Measurements from ENCODE around the gene NELL2.

NELL2 gene

DNA sequence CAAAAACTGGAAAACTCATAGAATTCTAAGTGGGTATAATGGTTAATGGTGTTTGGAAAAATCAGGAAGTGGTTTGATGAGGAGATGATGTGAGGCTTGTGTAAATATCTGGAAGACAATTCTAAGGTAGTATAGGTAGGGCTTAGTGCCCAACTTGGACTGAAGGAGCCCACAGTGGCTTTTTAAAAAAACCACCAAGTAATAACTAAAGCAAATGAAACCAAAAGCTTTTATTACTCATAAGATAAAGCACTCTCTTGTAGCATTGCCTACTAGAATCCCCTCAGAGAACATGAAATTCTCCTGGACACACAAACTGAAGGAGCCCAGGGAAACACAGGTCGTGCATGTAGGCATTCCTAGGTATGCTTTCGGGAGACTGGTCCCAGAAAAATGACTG, 324.5 kb downstream of the NELL2 start:
- in situ Hi-C loops (cut with MboI; ENCODE audit: low sequenced_read_pairs) = no loop called here

DNA sequence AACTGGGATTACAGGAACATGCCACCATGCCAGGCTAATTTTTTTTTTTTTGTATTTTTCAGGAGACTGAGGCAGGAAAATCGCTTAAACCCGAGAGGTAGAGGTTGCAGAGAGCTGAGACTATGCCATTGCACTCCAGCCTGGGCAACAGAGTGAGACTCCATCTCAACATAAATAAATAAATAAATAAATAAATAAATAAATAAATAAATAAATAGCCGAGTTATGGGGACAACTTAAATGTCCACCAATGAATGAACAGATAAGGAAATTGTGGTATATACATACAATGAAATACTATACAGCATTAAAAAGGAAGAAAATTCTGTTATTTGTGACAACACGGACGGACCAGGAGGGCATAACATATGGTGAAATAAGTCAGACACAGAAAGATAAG, 325.7 kb downstream of the NELL2 start:
- in situ Hi-C loops (cut with MboI; ENCODE audit: low sequenced_read_pairs) = no loop called here

DNA sequence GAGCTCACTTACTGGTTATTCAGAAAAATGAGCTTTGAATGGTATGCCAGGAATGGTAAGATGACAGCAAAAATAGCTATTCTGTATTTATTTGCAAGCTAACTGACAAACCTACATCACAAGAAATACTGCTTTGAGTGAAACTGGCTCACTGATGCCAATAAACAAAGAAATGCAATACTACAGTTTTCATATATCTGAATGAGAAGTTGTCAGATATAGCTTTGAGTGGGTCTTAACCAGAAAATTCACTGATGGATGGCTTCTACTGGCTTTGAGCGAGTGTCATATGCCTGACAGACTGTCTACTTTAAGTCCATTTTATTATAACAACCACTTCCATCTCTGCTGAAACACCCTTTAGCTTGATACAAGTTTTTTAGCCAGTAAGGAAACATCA, 330.1 kb downstream of the NELL2 start:
- in situ Hi-C loops (cut with MboI; ENCODE audit: low sequenced_read_pairs) = no loop called here

DNA sequence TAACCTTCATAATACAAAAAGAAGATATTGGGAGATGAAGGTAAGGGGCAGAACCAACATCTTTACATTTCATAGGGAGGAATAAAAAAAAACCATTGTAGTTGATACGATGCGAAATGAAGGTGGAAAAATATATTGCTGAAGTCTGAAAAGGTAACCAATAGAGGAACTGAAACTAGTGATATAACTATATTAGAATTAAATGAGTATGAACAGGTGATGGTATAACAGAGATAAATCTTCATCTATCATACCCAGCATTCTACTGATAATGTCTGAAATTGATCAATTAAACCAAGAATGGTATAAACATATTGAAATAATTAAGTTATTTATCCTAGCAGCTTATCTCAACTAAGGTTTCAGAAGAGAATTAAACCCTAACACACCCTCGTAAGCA, 332.1 kb downstream of the NELL2 start:
- in situ Hi-C loops (cut with MboI; ENCODE audit: low sequenced_read_pairs) = no loop called here

DNA sequence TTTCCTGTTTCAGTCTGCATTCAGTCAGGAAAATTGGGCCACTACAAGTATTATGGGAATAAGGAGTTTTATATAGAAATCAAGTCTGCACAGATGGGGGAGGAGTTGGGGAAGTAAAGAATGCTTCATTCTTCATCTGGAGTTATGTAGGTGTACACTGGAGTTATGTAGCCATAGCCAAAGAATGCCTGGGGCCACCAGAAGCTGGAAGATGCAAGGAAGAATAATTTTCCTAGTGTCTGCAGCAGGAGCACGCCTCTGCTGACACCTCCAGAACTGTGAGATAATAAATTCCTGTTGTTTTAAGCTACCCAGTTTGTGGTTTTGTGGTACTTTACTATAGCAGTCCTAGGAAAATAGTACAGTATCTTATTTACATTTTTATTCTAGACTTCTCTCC, 333.4 kb downstream of the NELL2 start:
- in situ Hi-C loops (cut with MboI; ENCODE audit: low sequenced_read_pairs) = no loop called here

DNA sequence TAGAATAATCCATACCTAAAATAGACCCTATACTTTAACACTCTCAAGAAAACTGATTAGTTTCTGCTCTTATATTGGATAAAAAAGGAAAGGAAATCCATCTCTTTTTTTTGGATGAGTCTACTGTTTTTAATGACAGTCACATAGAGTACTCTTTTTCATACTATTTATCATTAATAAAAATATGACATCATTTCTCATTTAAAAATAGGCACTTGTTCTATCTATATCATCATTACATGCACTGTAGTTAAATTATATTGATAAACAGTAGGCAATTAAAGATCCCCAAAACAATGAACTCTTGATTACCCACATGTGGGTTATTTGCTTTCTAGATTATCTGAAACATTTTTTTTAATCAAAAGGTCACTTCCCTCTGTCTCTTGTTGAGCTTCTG, 338.8 kb downstream of the NELL2 start:
- in situ Hi-C loops (cut with MboI; ENCODE audit: low sequenced_read_pairs) = no loop called here

DNA sequence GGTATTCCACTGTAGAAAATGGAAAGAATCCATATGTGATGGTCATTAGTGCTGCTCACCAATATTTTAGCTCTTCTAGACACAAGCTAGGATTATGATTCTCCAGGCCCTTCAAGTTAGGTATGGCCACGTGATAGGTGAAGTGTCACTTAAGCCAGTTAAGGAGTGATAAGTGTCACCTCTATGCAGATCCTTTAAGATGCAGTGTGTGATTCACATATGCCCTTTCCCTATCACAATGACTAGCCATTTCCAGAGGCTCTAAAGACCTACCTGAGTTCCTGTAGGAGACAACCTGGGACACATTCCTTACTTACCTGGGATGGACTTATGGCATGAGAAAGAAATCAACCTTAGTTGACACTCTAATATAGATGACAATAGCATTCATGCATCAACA, 343.2 kb downstream of the NELL2 start:
- in situ Hi-C loops (cut with MboI; ENCODE audit: low sequenced_read_pairs) = no loop called here

DNA sequence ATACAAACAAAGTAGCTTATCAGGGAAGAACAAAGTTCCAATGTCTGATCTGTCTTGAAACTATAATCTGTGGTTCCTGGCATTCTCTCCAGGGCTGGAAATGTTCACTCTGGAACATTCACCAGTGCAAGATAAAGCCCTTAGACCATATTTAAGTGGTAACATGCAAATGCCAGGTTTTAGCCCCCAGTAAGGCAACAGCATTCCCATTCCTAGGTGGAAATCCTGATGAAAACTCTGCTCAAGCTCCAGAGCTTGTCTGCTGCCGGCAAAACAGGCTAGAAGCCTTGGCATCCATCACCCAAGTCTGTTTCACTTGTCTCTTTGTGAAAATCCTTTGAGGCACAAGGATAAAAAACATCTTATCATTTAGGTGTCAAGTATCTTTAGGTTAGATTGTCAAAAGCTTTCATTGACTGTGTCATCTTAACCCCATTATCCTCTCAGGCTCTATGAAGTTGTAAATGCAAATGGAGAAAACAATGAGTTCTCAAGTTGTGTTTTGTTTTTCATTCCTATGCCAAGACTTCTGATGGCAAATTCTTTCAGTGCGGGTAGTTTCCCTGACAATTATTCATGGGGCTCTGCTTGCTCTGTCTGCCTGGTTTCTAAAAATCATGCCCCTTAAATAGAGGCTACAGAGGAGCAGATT, 344.7 kb downstream of the NELL2 start:
- in situ Hi-C loops (cut with MboI; ENCODE audit: low sequenced_read_pairs) = no loop called here

DNA sequence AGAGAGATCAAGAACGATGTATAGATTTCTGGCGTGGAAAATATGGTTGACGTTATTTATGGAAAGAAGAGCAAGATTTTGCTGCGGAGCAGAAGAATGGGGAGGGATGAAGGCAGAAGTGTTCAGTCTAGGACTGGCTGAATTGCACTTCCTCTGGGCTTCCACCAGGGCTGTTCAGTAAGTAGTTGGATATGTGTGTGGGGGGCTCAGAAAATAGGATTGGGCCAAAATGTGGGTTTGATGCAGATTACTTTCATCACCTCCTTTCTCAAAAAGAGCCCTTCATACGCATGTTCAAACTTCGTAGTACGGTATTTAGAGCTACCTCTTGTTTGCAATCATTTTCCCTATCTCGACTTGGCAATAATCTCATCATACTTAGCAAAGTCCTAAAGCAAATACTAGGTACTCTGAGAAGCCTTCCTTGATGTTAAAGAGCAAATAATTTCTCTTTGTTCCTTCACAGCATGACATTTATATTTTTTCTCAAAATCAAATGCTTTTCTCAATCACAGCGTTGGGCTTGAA, 349.4 kb downstream of the NELL2 start:
- in situ Hi-C loops (cut with MboI; ENCODE audit: low sequenced_read_pairs) = no loop called here

DNA sequence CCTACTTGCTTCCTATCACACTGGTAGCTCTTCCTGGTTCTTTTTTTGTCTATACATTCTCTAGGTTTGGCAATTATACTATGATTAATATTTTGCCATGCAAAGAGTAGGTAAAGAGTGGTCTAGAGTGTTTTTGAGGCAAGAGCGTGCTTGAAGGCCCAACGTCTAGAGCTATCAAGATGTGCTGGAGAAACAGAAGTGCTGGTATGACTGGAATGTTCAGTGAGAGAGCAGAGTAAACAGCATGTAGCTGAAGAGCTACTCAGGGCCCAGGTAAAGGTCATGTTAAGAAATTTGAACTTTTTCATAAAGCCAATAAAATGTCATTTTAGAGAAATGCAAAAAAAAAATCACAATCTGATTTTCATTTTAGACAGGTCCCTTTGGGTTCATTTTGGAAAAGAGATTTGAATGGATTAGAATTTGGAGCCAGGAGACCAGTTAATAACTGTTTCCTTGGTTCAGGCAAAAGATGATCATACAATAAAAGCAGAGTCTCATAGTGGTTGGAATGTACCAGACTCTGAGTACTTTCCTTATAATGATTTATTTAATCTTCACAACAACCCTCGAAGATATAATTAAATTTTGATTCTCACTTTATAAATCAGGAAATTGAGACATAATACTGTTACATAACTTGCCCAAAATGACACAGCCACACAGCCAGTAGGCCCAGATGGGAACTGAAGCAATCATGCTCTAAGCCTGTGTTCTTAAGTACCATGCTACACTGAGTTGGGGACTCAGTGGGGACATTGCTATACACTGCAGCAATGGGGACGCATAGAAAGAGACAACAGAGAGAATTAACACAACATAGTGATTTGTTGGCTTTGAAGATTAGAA, 350.1 kb downstream of the NELL2 start:
- in situ Hi-C loops (cut with MboI; ENCODE audit: low sequenced_read_pairs) = no loop called here

DNA sequence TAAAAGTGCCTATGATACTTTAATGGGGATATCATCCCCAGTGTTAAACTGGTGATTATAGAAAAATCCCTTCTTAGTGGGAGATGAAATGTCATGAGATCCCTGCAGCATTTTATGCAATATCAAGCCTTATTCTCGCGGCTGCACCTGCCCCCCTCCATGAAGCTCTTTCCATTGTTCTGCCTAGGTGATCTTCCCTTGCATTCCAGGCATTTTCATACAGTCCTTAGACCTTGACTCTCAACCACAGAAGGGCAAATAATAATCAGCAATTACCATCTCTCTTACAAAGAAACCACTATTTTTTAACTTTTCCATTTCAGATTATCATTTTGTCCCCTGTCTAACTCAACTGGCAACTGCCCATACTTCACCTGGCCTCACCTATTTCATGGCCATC, 352.3 kb downstream of the NELL2 start:
- in situ Hi-C loops (cut with MboI; ENCODE audit: low sequenced_read_pairs) = no loop called here

DNA sequence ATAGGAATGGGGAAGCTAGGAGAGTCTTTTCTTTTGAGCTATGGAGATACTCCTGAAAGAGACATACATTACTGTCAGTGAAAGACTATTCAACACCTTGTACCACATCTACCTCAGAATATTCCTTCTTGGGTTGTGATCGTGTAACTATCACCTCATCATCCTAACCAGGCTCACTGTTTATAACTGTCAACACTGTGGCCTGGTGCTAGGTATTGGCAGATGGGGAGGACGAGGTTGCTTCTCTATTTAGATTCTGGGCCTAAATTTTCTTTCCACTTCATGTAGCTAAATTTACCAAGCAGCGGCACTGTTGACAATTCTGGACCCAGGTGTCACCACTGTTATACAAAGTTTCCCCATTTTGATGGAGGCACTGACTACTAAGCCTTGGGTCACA, 354.4 kb downstream of the NELL2 start:
- in situ Hi-C loops (cut with MboI; ENCODE audit: low sequenced_read_pairs) = no loop called here

DNA sequence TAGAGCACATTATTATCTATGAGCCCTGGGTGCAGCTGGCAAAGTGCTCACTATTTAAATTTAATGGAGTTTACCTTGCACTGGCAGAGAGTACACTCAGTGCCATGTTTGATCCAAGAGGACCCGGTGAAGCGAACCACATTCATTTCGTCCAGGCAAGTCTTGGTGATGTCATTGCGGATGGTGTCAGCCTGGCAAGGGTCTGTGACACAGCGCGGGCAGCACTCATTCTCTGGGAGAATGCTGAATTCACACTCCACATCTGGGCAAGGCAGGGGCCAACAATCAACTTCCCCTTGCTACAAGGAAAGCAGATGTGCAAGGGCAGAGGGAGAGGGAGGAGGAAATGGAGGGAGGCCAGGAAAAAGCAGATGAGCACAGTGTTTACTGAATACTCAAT, 356.2 kb downstream of the NELL2 start:
- in situ Hi-C loops (cut with MboI; ENCODE audit: low sequenced_read_pairs) = no loop called here

DNA sequence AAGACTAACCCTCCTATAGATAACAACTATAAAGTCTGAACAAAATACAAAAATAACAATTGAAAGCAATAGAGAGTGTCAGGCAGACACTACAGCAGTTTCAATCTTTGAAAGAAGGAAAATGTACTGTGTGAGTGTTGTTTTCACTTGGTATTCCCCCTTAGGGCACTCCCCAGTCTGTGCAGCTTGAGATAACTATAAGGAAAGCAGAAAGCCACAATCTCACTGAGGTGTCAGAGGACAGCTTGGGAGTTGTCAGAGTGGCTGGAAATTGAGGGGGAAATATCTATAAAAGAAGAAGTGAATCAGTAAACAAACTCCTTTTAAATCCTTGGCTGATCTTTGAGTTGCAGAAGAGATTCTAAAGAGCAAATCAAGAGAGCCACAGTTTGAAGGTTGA, 364.8 kb downstream of the NELL2 start:
- in situ Hi-C loops (cut with MboI; ENCODE audit: low sequenced_read_pairs) = no loop called here

DNA sequence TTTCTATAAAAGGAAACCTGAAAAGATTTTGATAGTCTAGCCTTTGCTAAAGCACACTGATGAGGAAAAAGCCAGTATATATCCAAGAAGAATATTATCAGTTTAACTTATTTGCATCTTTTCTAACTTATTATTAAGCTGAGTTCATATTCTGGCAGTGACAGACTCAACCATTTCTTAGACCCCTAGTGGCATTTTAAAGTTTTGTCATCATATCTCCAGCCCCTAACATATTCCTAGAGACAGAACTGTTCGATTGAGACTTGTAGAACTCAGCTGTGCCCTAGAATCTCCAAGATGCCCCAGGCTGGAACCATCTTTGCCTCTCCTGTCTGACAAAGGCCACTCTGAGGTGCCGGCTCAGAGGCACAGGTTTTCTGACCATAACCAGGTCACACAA, 365.6 kb downstream of the NELL2 start:
- in situ Hi-C loops (cut with MboI; ENCODE audit: low sequenced_read_pairs) = no loop called here

DNA sequence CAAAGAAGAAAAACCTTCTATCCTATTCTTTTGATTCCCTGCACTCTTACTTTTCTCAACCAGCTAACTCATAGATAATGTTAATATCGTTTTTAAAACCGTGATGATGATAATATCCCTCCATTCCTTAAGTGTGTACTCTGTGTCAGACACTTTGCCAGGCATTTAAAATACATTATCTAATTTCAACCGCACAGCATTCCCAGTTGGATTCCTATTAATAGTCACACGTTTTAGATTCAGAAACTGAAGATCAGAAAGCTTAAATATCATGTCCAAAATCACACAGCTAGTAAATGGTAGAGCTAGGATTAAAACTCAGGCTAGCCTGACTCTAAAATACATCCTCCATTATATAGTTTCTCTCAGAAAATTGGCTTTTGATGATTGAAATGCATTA, 366.0 kb downstream of the NELL2 start:
- in situ Hi-C loops (cut with MboI; ENCODE audit: low sequenced_read_pairs) = no loop called here

DNA sequence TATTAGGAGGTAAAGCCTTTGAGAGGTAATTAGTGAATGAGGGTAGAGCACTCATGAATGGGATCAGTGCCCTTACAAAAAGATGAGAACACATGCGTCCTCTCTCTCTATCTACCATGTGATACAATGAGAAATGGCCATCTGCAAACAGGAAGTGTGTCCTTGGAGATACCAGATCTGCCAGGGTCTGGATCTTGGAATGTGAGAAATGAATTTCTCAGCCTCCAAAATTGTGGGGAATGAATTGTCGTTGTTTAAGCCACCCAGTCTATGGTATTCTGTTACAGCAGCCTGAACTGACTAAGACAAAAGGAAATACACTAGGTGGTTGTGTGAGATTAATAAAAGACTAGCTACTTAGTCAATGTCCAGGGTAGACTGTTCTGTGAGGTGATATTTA, 366.6 kb downstream of the NELL2 start:
- in situ Hi-C loops (cut with MboI; ENCODE audit: low sequenced_read_pairs) = no loop called here

DNA sequence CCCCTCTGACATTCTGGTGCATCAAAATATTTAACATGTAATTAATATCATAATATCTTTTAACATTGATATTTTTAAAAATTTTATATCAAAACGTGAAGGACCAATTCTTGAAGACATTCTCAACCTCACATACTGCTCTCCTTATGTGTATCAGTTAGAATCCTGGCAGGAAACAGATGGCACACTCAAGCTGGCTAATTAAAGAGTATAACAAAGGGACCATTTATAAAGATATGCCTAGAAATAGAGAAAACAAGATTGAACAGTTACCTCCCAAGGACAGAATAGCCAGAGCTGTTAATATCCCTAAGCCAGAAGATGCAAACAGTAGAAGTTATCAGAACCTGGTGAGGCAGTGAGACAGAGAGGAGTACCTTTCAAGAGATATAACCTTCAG, 368.7 kb downstream of the NELL2 start:
- in situ Hi-C loops (cut with MboI; ENCODE audit: low sequenced_read_pairs) = no loop called here

DNA sequence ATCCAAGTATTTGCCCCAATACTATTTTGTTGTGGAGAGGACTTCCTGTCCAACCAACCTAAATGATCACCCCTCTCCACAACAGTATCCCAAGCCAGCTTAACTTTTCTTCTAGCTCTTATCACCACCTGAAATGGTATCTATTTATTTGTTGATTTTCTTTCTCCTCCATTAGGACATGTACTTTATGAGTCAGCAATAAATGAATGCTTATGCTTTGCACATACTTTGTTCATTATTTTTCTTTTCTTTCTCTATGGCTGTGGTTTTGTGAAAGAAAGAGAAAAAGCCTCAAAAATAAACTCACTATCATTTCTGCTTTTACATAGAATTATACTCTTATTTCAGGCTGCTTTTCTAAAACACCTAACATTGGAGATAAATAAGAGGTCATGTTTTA, 371.3 kb downstream of the NELL2 start:
- in situ Hi-C loops (cut with MboI; ENCODE audit: low sequenced_read_pairs) = no loop called here

DNA sequence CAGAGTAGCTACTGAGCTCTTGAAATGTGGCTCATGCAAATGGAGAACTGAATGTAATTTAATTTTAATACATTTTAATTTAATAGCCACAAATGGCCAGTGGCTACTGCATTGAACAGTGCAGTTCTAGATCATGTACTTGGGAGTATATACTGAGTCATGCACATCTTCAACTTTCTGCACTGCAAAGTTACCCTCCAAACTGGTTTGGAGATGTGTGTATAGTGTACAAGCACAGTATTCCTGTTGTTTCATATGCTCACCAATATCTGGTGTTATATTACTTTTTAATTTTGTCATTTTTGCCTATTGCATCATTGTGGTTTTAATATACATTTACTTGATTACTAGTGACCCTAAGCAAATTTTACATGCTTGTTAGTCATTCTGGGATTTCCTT, 372.8 kb downstream of the NELL2 start:
- in situ Hi-C loops (cut with MboI; ENCODE audit: low sequenced_read_pairs) = no loop called here

DNA sequence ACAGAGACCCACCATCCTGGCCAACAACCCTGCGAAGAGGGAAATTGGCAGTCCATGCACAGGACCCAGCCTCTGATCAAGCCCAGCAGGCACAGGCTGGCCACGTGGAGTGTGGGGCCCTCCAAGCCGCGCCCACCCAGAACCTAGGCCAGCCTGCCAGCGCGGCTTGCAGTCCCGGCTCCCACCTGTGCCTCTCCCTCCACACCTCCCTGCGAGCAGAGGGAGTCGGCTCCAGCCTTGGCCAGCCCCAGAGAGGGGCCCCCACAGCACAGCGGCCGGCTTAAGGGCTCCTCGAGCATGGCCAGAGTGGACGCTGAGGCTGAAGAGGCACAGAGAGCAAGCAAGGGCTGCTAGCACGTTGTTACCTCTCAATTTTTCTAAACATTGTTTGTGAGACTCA, 373.4 kb downstream of the NELL2 start:
- in situ Hi-C loops (cut with MboI; ENCODE audit: low sequenced_read_pairs) = no loop called here

DNA sequence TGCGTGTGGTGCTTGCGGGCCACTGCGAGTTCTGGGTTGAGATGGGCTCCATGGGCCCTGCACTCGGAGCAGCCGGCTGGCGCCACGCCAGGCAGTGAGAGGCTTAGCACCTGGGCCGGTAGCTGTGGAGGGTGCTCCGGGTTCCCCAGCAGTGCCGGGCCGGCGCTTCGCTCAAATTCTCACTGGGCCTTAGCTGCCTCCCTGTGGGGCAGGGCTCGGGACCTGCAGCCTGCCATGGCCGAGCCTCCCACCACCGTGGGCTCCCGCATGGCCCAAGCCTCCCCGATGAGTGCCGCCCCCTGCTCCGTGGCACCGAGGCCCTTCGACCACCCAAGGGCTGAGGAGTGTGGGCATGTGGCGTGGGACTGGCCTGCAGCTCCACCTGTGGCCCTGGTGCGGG, 375.7 kb downstream of the NELL2 start:
- in situ Hi-C loops (cut with MboI; ENCODE audit: low sequenced_read_pairs) = no loop called here
